Cardiac fibroblast (primary cell): ENCODE measurements around the gene NUAK1.

Experiments used
- DNase-seq, 2 donors: peaks; one replicate each; pipeline versions ENCODE4 v3.0.0 to v3.0.0-alpha.2; 2010; ENCODE audit warnings: low read depth in 2 of 2
- H3K4me3 ChIP-seq, 2 donors: replicated peaks in 1 of 2; 1 replicate in 1 of 2; 2 replicates in 1 of 2; pipeline ENCODE4 v1.5.1; 2011; ENCODE audit warnings: low read depth in 2 of 2, low read length in 2 of 2, mild to moderate bottlenecking in 2 of 2, moderate library complexity in 1 of 2
- CTCF ChIP-seq: IDR thresholded peaks from one replicate; pipeline ENCODE4 v1.5.1; 2011; ENCODE audit warnings: low read depth, mild to moderate bottlenecking, low read length, inconsistent platforms

Gene NUAK1

GRCh38 chr12:106138633-106139421, at the start of gene NUAK1:
NUAK1 (minus strand) TSS chr12:106138954; CDS start chr12:106138653, 301 bp downstream.
- peak within 1 kb of the TSS; percentile 65 to 79 for H3K4me3 ChIP-seq
- DNase-seq, result peak; percentile 61 to 69
- TF ChIP-seq CTCF, result no peak

- H3K4me3 ChIP-seq, result no peak overlapping the region
- TF ChIP-seq CTCF, result no peak
- no peak for DNase-seq
Observed at GRCh38 chr12:106188256-106188655, 49.5 kb upstream of the NUAK1 start.

GRCh38 chr12:106187842-106188241, 49.1 kb upstream of the NUAK1 start:
- no peak for DNase-seq

GRCh38 chr12:106187155-106187789, 48.5 kb upstream of the NUAK1 start:
- no peak overlapping the region for H3K4me3 ChIP-seq
- TF ChIP-seq CTCF, result no peak
- no peak for DNase-seq

More at GRCh38 chr12:106187842-106188241, 49.1 kb upstream of the NUAK1 start:
- no peak for TF ChIP-seq CTCF
- no peak overlapping the region for H3K4me3 ChIP-seq

GRCh38 chr12:106183735-106184134, 45.0 kb upstream of the NUAK1 start:
- no peak for TF ChIP-seq CTCF

GRCh38 chr12:106181401-106182114, 42.8 kb upstream of the NUAK1 start:
- no peak for TF ChIP-seq CTCF
- no peak overlapping the region for H3K4me3 ChIP-seq
- DNase-seq, result no peak

More at GRCh38 chr12:106183735-106184134, 45.0 kb upstream of the NUAK1 start:
- no peak for DNase-seq
- no peak overlapping the region for H3K4me3 ChIP-seq
